Measurements from ENCODE around the gene ATP2B3. TPM values are rescaled to one million over a fixed set of nuclear protein-coding genes. Genes with fewer than 3 reads are reported as not detected.
A peak's percentile ranks its signal among the peaks of the same experiment; 100 is the strongest.

Gene ATP2B3
- total and polyA plus RNA-seq, 10 of the 15 experiments (the other 5 are each of a cell fraction or from before 2014, with no cell fraction given) = 0.01 TPM; not detected in 9

- BruUV-seq (replicated peaks) = no TSS peak
- Histone ChIP-seq H4K20me1 (ENCODE audit: control insufficient read depth, insufficient read depth) (no peaks in the 10 kb centered on the region), H3K4me2 (ENCODE audit: control insufficient read depth, insufficient read depth) (peak overlapping the region; percentile 45), H3K4me3 (peak overlapping the region; percentile 57), H3K36me3 (ENCODE audit: control insufficient read depth in 2 of 2, insufficient read depth in 2 of 2, low read length in 1 of 2) (no peaks in the 10 kb centered on the region; a peak in 1 of 4 replicates), H3K9ac (ENCODE audit: control insufficient read depth, insufficient read depth, low read length) (peak overlapping the region; percentile 70), H3K27me3 (replicated peaks in 1 of 2; ENCODE audit: control insufficient read depth in 2 of 2, insufficient read depth in 2 of 2, low read length in 1 of 2) (no peaks in the 10 kb centered on the region), H3K79me2 (ENCODE audit: control insufficient read depth, insufficient read depth, low read length) (peaks cover 14% of the 10 kb centered on the region), H3K4me1 (ENCODE audit: control insufficient read depth, insufficient read depth, low read length) (no peaks in the 10 kb centered on the region; the same call in 1 of the 2 replicates), H2AFZ (ENCODE audit: control insufficient read depth, low read depth, low read length) (peak overlapping the region; percentile 74), H3K27ac (ENCODE audit: control insufficient read depth, insufficient read depth) (peak overlapping the region; percentile 48; the same call in 1 of the 2 replicates), H3K9me3 (replicated peaks; ENCODE audit: control insufficient read depth, insufficient read depth, low read length) (no peaks in the 10 kb centered on the region; the same call in 2 of the 3 replicates)
- ChIA-PET SMC1A (ENCODE audit: uncharacterized antibody, unreplicated experiment) (interaction anchor here (1.2 to 1.6 kb wide), 2 partner anchors 9 to 60 kb away, joined by 3 read pairs; no protein-coding TSS in a partner anchor), RAD21 (ENCODE audit: unreplicated experiment) (interaction anchor here (1.5 kb wide), 1 partner anchor 45 kb away, joined by 9 read pairs; no protein-coding TSS in a partner anchor), POLR2A (no interaction called here), CTCF (interaction anchor here (1.1 to 4.2 kb wide), 5 partner anchors 10 to 68 kb away, joined by 3 to 18 read pairs (median 4); no protein-coding TSS in a partner anchor)
- TF ChIP-seq SUPT20H (IDR thresholded peaks at IDR 0.05; ENCODE audit: borderline replicate concordance, control insufficient read depth, low read depth, low read length) (no peak), NRF1 (conservative IDR thresholded peaks at IDR 0.05; ENCODE audit: low read depth, low read length) (peak; percentile 81), DPF2 (IDR thresholded peaks at IDR 0.05) (peak; percentile 19; the same call in 1 of the 2 replicates), SRF (IDR thresholded peaks at IDR 0.05; ENCODE audit: low read depth in 2 of 2, low read length in 2 of 2) (no peak), BHLHE40 (IDR thresholded peaks at IDR 0.05; ENCODE audit: borderline replicate concordance in 1 of 2, low read depth in 2 of 2, low read length in 1 of 2) (peak in 1 of 2 experiments; percentile 43; a peak in 2 of 4 replicates), IKZF1 (conservative IDR thresholded peaks at IDR 0.05) (peak; percentile 98)
- ATAC-seq (peak; percentile 91), DNase-seq (ENCODE audit: low read depth, low spot score) (peak; percentile 33), FAIRE-seq (no peak)
- intact Hi-C loops (cut with micrococcal nuclease; ENCODE audit: unreplicated experiment) = no loop called here
- in situ Hi-C loops (cut with MboI) = loop anchor here (10.0 kb wide), 1 partner anchor 115 kb away; no protein-coding TSS in a partner anchor
- WGBS (ENCODE audit: insufficient coverage, insufficient replicate concordance, low lambda C conversion rate, missing lambda C conversion rate) = 32% methylated on average over 47 of the region's 79 CpGs
Measured at GRCh38 chrX:153599192-153600031, 82.0 kb downstream of the ATP2B3 start.

Data from GM12878 (cell line).